Trophoblast cell (in vitro differentiated cells and primary cell): ENCODE results near the gene ITGA6.

Experiments
- DNase-seq, 2 donors: peaks; one replicate each; pipeline ENCODE4 v3.0.0-alpha.2; 2016
- H2AFZ ChIP-seq: 2 replicates; pipeline ENCODE4 v1.6.1; 2013; ENCODE audit warnings: low read length, moderate library complexity, mild to moderate bottlenecking; ENCODE audit not compliant: insufficient read depth, poor library complexity
- H2AK5ac ChIP-seq: 2 replicates; pipeline ENCODE4 v1.6.1; 2013; ENCODE audit warnings: mild to moderate bottlenecking, low read length
- H2BK120ac ChIP-seq: 2 replicates; pipeline ENCODE4 v1.6.1; 2013; ENCODE audit warnings: low read length, mild to moderate bottlenecking, moderate library complexity; ENCODE audit not compliant: insufficient read depth, poor library complexity
- H2BK12ac ChIP-seq: 2 replicates; pipeline ENCODE4 v1.6.1; 2013; ENCODE audit warnings: mild to moderate bottlenecking, low read length, moderate library complexity
- H2BK5ac ChIP-seq: 2 replicates; pipeline ENCODE4 v1.6.1; 2013; ENCODE audit warnings: low read length, low read depth, moderate library complexity, mild to moderate bottlenecking; ENCODE audit not compliant: poor library complexity
- H3K14ac ChIP-seq: 2 replicates; pipeline ENCODE4 v1.6.1; 2013; ENCODE audit warnings: mild to moderate bottlenecking, low read length
- H3K18ac ChIP-seq: 2 replicates; pipeline ENCODE4 v1.6.1; 2013; ENCODE audit warnings: mild to moderate bottlenecking, low read length
- H3K23ac ChIP-seq: 2 replicates; pipeline ENCODE4 v1.6.1; 2013; ENCODE audit warnings: low read length
- H3K27ac ChIP-seq: 2 replicates; pipeline ENCODE4 v1.5.1; 2013; ENCODE audit warnings: low read depth, mild to moderate bottlenecking, inconsistent platforms, low read length, moderate library complexity
- H3K27me3 ChIP-seq: 2 replicates; pipeline ENCODE4 v1.6.1; 2013; ENCODE audit warnings: inconsistent platforms, mild to moderate bottlenecking, low read length, moderate library complexity; ENCODE audit not compliant: insufficient read depth
- H3K36me3 ChIP-seq, 2 experiments: 1 replicate in 1 of 2; 2 replicates in 1 of 2; pipeline ENCODE4 v1.6.1; 2013; ENCODE audit warnings: low read length in 2 of 2, mild to moderate bottlenecking in 2 of 2, moderate library complexity in 1 of 2; ENCODE audit not compliant: insufficient read depth in 2 of 2, control insufficient read depth in 1 of 2
- H3K4ac ChIP-seq: 2 replicates; pipeline ENCODE4 v1.6.1; 2013; ENCODE audit warnings: low read depth, mild to moderate bottlenecking, low read length, moderate library complexity
- H3K4me1 ChIP-seq, 2 experiments: 1 replicate in 1 of 2; 2 replicates in 1 of 2; pipeline ENCODE4 v1.6.1; 2013; ENCODE audit warnings: low read length in 2 of 2, mild to moderate bottlenecking in 2 of 2, moderate library complexity in 1 of 2; ENCODE audit not compliant: insufficient read depth in 2 of 2, control insufficient read depth in 1 of 2
- H3K4me2 ChIP-seq: 2 replicates; pipeline ENCODE4 v1.6.1; 2013; ENCODE audit warnings: inconsistent platforms, mild to moderate bottlenecking, low read length, moderate library complexity
- H3K4me3 ChIP-seq: 2 replicates; pipeline ENCODE4 v1.5.1; 2013; ENCODE audit warnings: mild to moderate bottlenecking, low read depth, low read length, inconsistent platforms
- H3K79me1 ChIP-seq: one replicate; pipeline ENCODE4 v1.6.1; 2013; ENCODE audit warnings: low read length
- H3K79me2 ChIP-seq: 2 replicates; pipeline ENCODE4 v1.6.1; 2013; ENCODE audit warnings: low read length, mild to moderate bottlenecking; ENCODE audit not compliant: control insufficient read depth, insufficient read depth, poor library complexity
- H3K9ac ChIP-seq: 2 replicates; pipeline ENCODE4 v1.6.1; 2013; ENCODE audit warnings: mild to moderate bottlenecking, low read length
- H3K9me3 ChIP-seq: 2 replicates; pipeline ENCODE4 v1.6.1; 2013; ENCODE audit warnings: low read depth, mild to moderate bottlenecking, control low read depth, inconsistent platforms, low read length; ENCODE audit not compliant: insufficient read depth
- H4K12ac ChIP-seq: 2 replicates; pipeline ENCODE4 v1.6.1; 2013; ENCODE audit warnings: low read depth, mild to moderate bottlenecking, low read length, moderate library complexity
- H4K8ac ChIP-seq: 2 replicates; pipeline ENCODE4 v1.6.1; 2013; ENCODE audit warnings: low read depth, mild to moderate bottlenecking, low read length, moderate library complexity
- H4K91ac ChIP-seq: one replicate; pipeline ENCODE4 v1.6.1; 2013; ENCODE audit warnings: low read depth, mild to moderate bottlenecking, low read length, moderate library complexity
- WGBS: extraction: QIAGEN DNeasy Blood & Tissue Kit; methylation state at CpG from one replicate; pipeline ENCODE4 v1.1.7; 2013; ENCODE audit warnings: missing lambda C conversion rate; ENCODE audit not compliant: insufficient read length, insufficient coverage; ENCODE audit errors: extremely low coverage; 5-methylcytosine and 5-hydroxymethylcytosine counted together

ITGA6 gene

DNA sequence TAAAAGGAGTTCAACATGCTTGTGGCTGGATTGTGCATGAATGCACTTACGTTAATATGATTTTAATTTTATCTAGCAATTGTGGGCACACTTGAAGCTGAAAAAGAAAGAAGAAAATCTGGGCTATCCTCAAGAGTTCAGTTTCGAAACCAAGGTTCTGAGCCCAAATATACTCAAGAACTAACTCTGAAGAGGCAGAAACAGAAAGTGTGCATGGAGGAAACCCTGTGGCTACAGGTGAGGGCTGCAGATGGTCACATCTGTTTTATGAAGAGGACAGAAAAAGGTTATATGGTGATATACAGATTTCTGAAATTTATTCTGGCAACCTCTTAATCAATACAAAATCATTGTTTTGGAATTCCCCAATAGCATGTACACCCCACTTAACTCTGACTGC is 57.3 kb downstream of the ITGA6 start:
- H3K18ac ChIP-seq: no peak overlapping the region
- no peaks in the 10 kb centered on the region for H3K79me1 ChIP-seq
- H4K91ac ChIP-seq: no peak overlapping the region
- no peak overlapping the region for H2BK5ac ChIP-seq
- H3K9ac ChIP-seq: no peak overlapping the region
- no peaks in the 10 kb centered on the region for H3K27me3 ChIP-seq
- no peak overlapping the region for H3K27ac ChIP-seq
- no peak overlapping the region for H2BK12ac ChIP-seq
- no peak overlapping the region for H3K4me2 ChIP-seq
- peaks cover 5 to 10% of the 10 kb centered on the region in 2 experiments for H3K4me1 ChIP-seq
- no peak for DNase-seq
- H4K12ac ChIP-seq: no peak overlapping the region
- no peak overlapping the region for H2BK120ac ChIP-seq
- peaks cover 4 to 5% of the 10 kb centered on the region in 2 experiments for H3K36me3 ChIP-seq
- WGBS: no CpG with 5 or more reads among the region's 2 CpGs
- no peak overlapping the region for H2AFZ ChIP-seq
- no peak overlapping the region for H3K14ac ChIP-seq
- H3K23ac ChIP-seq: no peak overlapping the region
- H3K4ac ChIP-seq: no peak overlapping the region
- H2AK5ac ChIP-seq: no peak overlapping the region
- no peaks in the 10 kb centered on the region for H3K79me2 ChIP-seq
- no peak overlapping the region for H3K4me3 ChIP-seq
- H3K9me3 ChIP-seq: peaks cover 1% of the 10 kb centered on the region
- no peak overlapping the region for H4K8ac ChIP-seq

DNA sequence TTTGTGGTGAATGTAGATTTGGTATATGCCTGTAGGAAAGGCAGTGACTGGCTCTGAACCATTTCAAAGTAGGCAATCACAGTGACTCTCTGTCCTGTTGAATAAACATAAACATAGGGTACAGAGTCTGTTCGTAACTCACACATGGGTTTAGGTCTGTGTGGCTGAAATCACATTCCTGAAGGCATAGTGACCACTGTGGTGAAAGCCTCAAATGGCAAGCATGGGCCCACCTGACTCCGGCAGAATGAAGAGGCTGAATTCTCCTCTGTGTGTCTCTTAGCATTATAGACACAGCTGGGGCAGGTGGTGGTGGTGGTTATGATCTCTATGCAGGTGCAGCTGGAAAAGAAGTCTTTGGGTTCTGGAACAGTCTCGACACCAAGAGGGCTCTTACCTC is 61.2 kb downstream of the ITGA6 start:
- Histone ChIP-seq H4K91ac (no peak overlapping the region), H3K18ac (no peak overlapping the region), H3K27ac (no peak overlapping the region), H2BK5ac (no peak overlapping the region), H2BK120ac (no peak overlapping the region), H4K8ac (no peak overlapping the region), H3K36me3 (peaks cover 9 to 14% of the 10 kb centered on the region in 2 experiments), H3K27me3 (no peaks in the 10 kb centered on the region), H3K4ac (no peak overlapping the region), H3K9ac (peak overlapping the region; percentile 36), H3K79me2 (no peaks in the 10 kb centered on the region), H2AFZ (no peak overlapping the region), H3K23ac (no peak overlapping the region), H3K4me1 (no peaks in the 10 kb centered on the region), H3K9me3 (peaks cover 1% of the 10 kb centered on the region), H3K14ac (no peak overlapping the region), H2BK12ac (no peak overlapping the region), H3K79me1 (no peaks in the 10 kb centered on the region), H3K4me3 (no peak overlapping the region), H3K4me2 (no peak overlapping the region), H2AK5ac (no peak overlapping the region), H4K12ac (no peak overlapping the region)
- WGBS: no CpG with 5 or more reads among the region's 3 CpGs
- no peak for DNase-seq

DNA sequence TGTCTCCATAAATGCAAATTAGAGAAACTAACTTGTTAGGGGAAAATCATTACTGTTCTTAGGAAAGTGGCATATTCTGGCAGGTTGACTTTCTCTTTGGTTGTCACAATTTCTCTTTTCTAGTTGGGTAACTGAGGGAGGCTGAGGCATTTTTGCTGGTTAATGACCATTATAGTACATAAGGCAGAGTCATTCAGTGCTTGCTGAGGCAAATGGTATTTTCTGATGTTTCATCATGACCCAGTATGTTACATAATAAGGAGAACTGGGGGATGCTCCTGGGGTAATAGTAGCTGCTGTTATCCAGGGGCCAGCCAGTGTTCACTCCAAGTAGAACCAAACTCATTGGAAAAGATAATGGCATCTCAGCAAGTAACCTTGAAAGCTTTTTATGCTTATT is 62.3 kb downstream of the ITGA6 start:
- Histone ChIP-seq H3K9me3 (peaks cover 1% of the 10 kb centered on the region), H2BK120ac (no peak overlapping the region), H3K27me3 (no peaks in the 10 kb centered on the region), H3K23ac (no peak overlapping the region), H2AFZ (no peak overlapping the region), H2AK5ac (no peak overlapping the region), H4K91ac (no peak overlapping the region), H4K8ac (no peak overlapping the region), H3K4me1 (no peaks in the 10 kb centered on the region), H3K79me2 (no peaks in the 10 kb centered on the region), H3K4ac (no peak overlapping the region), H3K18ac (no peak overlapping the region), H3K4me3 (no peak overlapping the region), H3K27ac (no peak overlapping the region), H3K4me2 (no peak overlapping the region), H2BK12ac (no peak overlapping the region), H3K36me3 (peaks cover 9 to 16% of the 10 kb centered on the region in 2 experiments), H3K9ac (no peak overlapping the region), H4K12ac (no peak overlapping the region), H2BK5ac (no peak overlapping the region), H3K79me1 (no peaks in the 10 kb centered on the region), H3K14ac (no peak overlapping the region)
- no peak for DNase-seq

DNA sequence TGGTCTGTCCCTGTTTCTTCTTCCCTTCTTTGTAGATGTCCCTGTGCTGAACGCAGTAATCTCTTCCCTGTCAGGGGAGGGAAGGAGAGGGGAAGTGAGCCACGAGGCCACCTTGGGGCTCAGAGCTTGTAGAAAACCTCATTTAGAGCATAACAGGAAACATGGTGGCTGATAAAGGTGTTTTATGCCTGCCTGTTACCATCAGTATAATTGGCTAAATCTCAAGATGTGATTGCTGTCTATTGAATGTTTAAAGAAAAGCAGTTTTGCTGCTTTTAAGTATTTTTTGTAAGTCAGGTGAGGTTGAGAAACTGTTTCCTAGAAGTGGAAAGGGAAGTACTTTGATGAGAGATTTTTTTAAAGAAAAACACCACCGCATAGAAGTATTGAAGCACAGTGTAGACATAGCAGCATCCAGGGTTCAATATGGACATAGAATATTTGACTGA is 68.8 kb downstream of the ITGA6 start:
- H2BK5ac ChIP-seq: no peak overlapping the region
- H3K9me3 ChIP-seq: no peaks in the 10 kb centered on the region
- H3K23ac ChIP-seq: no peak overlapping the region
- no CpG with 5 or more reads among the region's 3 CpGs for WGBS
- H2BK120ac ChIP-seq: no peak overlapping the region
- H3K79me1 ChIP-seq: no peaks in the 10 kb centered on the region
- no peak for DNase-seq
- H3K27ac ChIP-seq: no peak overlapping the region
- H3K27me3 ChIP-seq: no peaks in the 10 kb centered on the region
- no peaks in the 10 kb centered on the region for H3K4me1 ChIP-seq
- no peak overlapping the region for H4K12ac ChIP-seq
- no peak overlapping the region for H3K14ac ChIP-seq
- no peak overlapping the region for H3K9ac ChIP-seq
- no peak overlapping the region for H3K18ac ChIP-seq
- H4K8ac ChIP-seq: no peak overlapping the region
- H3K4me3 ChIP-seq: no peak overlapping the region
- H4K91ac ChIP-seq: no peak overlapping the region
- H2BK12ac ChIP-seq: no peak overlapping the region
- H3K79me2 ChIP-seq: no peaks in the 10 kb centered on the region
- peaks cover 2 to 12% of the 10 kb centered on the region in 2 experiments for H3K36me3 ChIP-seq
- H3K4ac ChIP-seq: no peak overlapping the region
- no peak overlapping the region for H3K4me2 ChIP-seq
- H2AFZ ChIP-seq: no peak overlapping the region
- no peak overlapping the region for H2AK5ac ChIP-seq
